Measurements from ENCODE around the gene PPP6R1. TPM values are rescaled to one million over a fixed set of nuclear protein-coding genes. Genes with fewer than 3 reads are reported as not detected.

Gene PPP6R1
- total RNA-seq, 8 experiments from 2014 or later: 18.3 to 77.0 (median 26.7) TPM

- ATAC-seq (replicated peaks in 6 of 8): no peak
- Histone ChIP-seq H3K4me3 (no peak overlapping the region), H3K4me1 (replicated peaks in 1 of 2) (peaks cover 9% of the 10 kb centered on the region in 2 donors), H3K27ac (no peak overlapping the region)
- in situ Hi-C loops (cut with MboI; ENCODE audit: low pct_unique_long_range_greater_than_20kb in 2 of 9, low sequenced_read_pairs in 9 of 9, unreplicated experiment in 9 of 9): no loop called here
- 83 to 100% (median 100%) methylated on average over 1 to 4 of the region's 9 CpGs; no CpG with 5 or more reads in 6 of the 10 experiments for WGBS, 10 experiments
Observed at GRCh38 chr19:55262359-55262758, 3.5 kb upstream of the PPP6R1 start.

GRCh38 chr19:55261671-55262126, 2.9 kb upstream of the PPP6R1 start:
- WGBS, 10 experiments: 80 to 100% (median 96%) methylated on average over 1 to 7 of the region's 13 CpGs; no CpG with 5 or more reads in 2 of the 10 experiments
- in situ Hi-C loops (cut with MboI; ENCODE audit: low pct_unique_long_range_greater_than_20kb in 2 of 9, low sequenced_read_pairs in 9 of 9, unreplicated experiment in 9 of 9): no loop called here
- Histone ChIP-seq H3K27ac (no peak overlapping the region), H3K4me3 (no peak overlapping the region), H3K4me1 (replicated peaks in 1 of 2) (peaks cover 14 to 16% of the 10 kb centered on the region in 2 donors)
- ATAC-seq (replicated peaks in 6 of 8): no peak

DNA sequence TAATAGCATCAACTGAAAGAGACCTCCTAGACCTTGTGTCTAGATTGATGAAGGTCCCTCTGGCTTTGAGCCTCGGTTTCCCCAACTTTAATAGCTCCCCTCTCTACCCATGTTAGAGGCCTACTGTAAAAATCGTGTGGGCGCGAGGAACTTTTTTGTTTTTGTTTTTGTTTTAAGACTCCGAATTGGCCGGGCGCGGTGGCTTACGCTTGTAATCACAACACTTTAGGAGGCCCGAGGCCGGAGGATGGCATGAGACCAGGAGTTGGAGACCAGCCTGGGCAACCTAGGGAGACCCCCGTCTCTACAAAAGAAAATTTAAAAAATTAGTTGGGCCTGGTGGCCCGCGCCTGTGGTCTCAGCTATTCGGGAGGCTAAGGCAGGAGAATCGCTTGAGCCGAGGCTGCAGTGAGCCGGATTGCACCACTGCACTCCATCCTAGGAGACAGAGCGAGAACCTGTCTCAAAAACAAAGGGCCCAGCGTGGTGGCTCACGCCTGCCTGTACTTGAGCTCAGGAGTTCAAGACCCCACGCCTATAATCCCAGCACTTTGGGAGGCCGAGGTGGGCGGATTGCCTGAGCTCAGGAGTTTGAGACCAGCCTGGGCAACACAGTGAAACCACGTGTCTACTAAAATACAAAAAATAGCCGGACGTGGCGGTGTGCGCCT, 858 bp upstream of the PPP6R1 start:
- 5 to 69% (median 15%) methylated on average over 3 to 12 of the region's 29 CpGs; no CpG with 5 or more reads in 2 of the 10 experiments for WGBS, 10 experiments
- ATAC-seq (replicated peaks in 6 of 8): peak in 2 of 8 experiments; percentile 1 to 3
- Histone ChIP-seq H3K4me1 (replicated peaks in 1 of 2) (peaks cover 26 to 28% of the 10 kb centered on the region in 2 donors), H3K27ac (peak overlapping the region; percentile 77 to 85), H3K4me3 (peak overlapping the region; percentile 63 to 90 (median 79))
- in situ Hi-C loops (cut with MboI; ENCODE audit: low pct_unique_long_range_greater_than_20kb in 2 of 9, low sequenced_read_pairs in 9 of 9, unreplicated experiment in 9 of 9): no loop called here

GRCh38 chr19:55258476-55258827, 365 bp downstream of the PPP6R1 start:
- no CpG with 5 or more reads among the region's 53 CpGs for WGBS, 10 experiments
- in situ Hi-C loops (cut with MboI; ENCODE audit: low pct_unique_long_range_greater_than_20kb in 2 of 9, low sequenced_read_pairs in 9 of 9, unreplicated experiment in 9 of 9): no loop called here
- Histone ChIP-seq H3K4me3 (peak overlapping the region; percentile 63 to 90 (median 79)), H3K4me1 (replicated peaks in 1 of 2) (peaks cover 27 to 28% of the 10 kb centered on the region in 2 donors), H3K27ac (peak overlapping the region; percentile 85 to 93)
- ATAC-seq (replicated peaks in 6 of 8): peak; percentile 9 to 40 (median 26)

GRCh38 chr19:55257461-55258420, 1.1 kb downstream of the PPP6R1 start:
- Histone ChIP-seq H3K4me3 (peak overlapping the region; percentile 63 to 90 (median 79)), H3K4me1 (replicated peaks in 1 of 2) (peaks cover 28 to 29% of the 10 kb centered on the region in 2 donors), H3K27ac (peak overlapping the region; percentile 85 to 93)
- 0 to 10% (median 7%) methylated on average over 1 to 15 of the region's 51 CpGs; no CpG with 5 or more reads in 3 of the 10 experiments for WGBS, 10 experiments
- in situ Hi-C loops (cut with MboI; ENCODE audit: low pct_unique_long_range_greater_than_20kb in 2 of 9, low sequenced_read_pairs in 9 of 9, unreplicated experiment in 9 of 9): no loop called here
- peak in 1 of 8 experiments; percentile 2 for ATAC-seq (replicated peaks in 6 of 8)

- ATAC-seq (replicated peaks in 6 of 8): no peak
- Histone ChIP-seq H3K4me3 (peak overlapping the region; percentile 63 to 90 (median 79)), H3K4me1 (replicated peaks in 1 of 2) (peaks cover 28 to 29% of the 10 kb centered on the region in 2 donors), H3K27ac (no peak overlapping the region)
- 19 to 94% (median 76%) methylated on average over 1 to 20 of the region's 22 CpGs; no CpG with 5 or more reads in 1 of the 10 experiments for WGBS, 10 experiments
- in situ Hi-C loops (cut with MboI; ENCODE audit: low pct_unique_long_range_greater_than_20kb in 2 of 9, low sequenced_read_pairs in 9 of 9, unreplicated experiment in 9 of 9): no loop called here
Observed at GRCh38 chr19:55256562-55257460, 2.0 kb downstream of the PPP6R1 start.

GRCh38 chr19:55255618-55256423, 3.0 kb downstream of the PPP6R1 start:
- Histone ChIP-seq H3K27ac (no peak overlapping the region), H3K4me1 (replicated peaks in 1 of 2) (peaks cover 28 to 29% of the 10 kb centered on the region in 2 donors), H3K4me3 (no peak overlapping the region)
- ATAC-seq (replicated peaks in 6 of 8): no peak
- in situ Hi-C loops (cut with MboI; ENCODE audit: low pct_unique_long_range_greater_than_20kb in 2 of 9, low sequenced_read_pairs in 9 of 9, unreplicated experiment in 9 of 9): no loop called here
- WGBS, 10 experiments: 40 to 100% (median 80%) methylated on average over 1 to 7 of the region's 17 CpGs; no CpG with 5 or more reads in 1 of the 10 experiments

DNA sequence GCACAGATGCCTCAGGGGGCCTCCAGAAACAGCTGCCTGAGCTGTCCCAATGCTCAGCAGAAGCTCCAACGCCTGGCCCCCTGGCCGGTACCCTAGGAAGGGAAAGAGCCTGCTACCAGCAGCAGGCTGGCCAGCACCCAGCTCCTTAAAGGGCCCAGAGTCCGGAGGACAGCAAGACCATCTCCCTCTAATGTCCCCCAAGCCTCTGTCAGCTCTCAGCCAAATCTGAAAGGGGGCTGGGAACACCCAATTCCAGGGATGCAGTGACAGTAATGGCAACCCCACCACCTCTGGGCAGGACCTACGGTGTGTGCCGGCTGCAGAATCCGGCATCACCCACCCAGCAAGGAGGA, 4.2 kb downstream of the PPP6R1 start:
- no peak for ATAC-seq (replicated peaks in 6 of 8)
- Histone ChIP-seq H3K4me1 (replicated peaks in 1 of 2) (peaks cover 19 to 20% of the 10 kb centered on the region in 2 donors), H3K4me3 (no peak overlapping the region), H3K27ac (no peak overlapping the region)
- 80 to 100% (median 90%) methylated on average over 2 to 4 of the region's 6 CpGs; no CpG with 5 or more reads in 7 of the 10 experiments for WGBS, 10 experiments
- in situ Hi-C loops (cut with MboI; ENCODE audit: low pct_unique_long_range_greater_than_20kb in 2 of 9, low sequenced_read_pairs in 9 of 9, unreplicated experiment in 9 of 9): no loop called here

- 70 to 100% (median 81%) methylated on average over 1 to 17 of the region's 23 CpGs; no CpG with 5 or more reads in 1 of the 10 experiments for WGBS, 10 experiments
- Histone ChIP-seq H3K4me3 (no peak overlapping the region), H3K27ac (no peak overlapping the region), H3K4me1 (replicated peaks in 1 of 2) (peaks cover 19 to 20% of the 10 kb centered on the region in 2 donors)
- in situ Hi-C loops (cut with MboI; ENCODE audit: low pct_unique_long_range_greater_than_20kb in 2 of 9, low sequenced_read_pairs in 9 of 9, unreplicated experiment in 9 of 9): no loop called here
- no peak for ATAC-seq (replicated peaks in 6 of 8)
Observed at GRCh38 chr19:55253842-55254624, 4.8 kb downstream of the PPP6R1 start.

- in situ Hi-C loops (cut with MboI; ENCODE audit: low pct_unique_long_range_greater_than_20kb in 2 of 9, low sequenced_read_pairs in 9 of 9, unreplicated experiment in 9 of 9): no loop called here
- H3K4me1 ChIP-seq (replicated peaks in 1 of 2): peaks cover 19 to 20% of the 10 kb centered on the region in 2 donors
- no peak overlapping the region for H3K4me3 ChIP-seq
- ATAC-seq (replicated peaks in 6 of 8): peak in 1 of 8 experiments; percentile 10
- H3K27ac ChIP-seq: no peak overlapping the region
- WGBS, 10 experiments: 50 to 100% (median 92%) methylated on average over 1 to 11 of the region's 21 CpGs; no CpG with 5 or more reads in 2 of the 10 experiments
Observed at GRCh38 chr19:55252760-55253663, 5.8 kb downstream of the PPP6R1 start.
